ENCODE measurements around the gene ENOX2. TPM values are rescaled to one million over a fixed set of nuclear protein-coding genes. Genes with fewer than 3 reads are reported as not detected.
"Not testable (repeated sequence)": the region's sequence is repeated elsewhere in the genome, so short reads cannot be mapped to it uniquely, and the experiment has no call there.

ENOX2 gene
- total and polyA plus RNA-seq, 7 donors, result 4.7 to 13.4 (median 10.5) TPM

- Histone ChIP-seq H3K9me3 (no peaks in the 10 kb centered on the region), H3K27me3 (ENCODE audit: insufficient read depth in 3 of 3, low read length in 2 of 3) (no peaks in the 10 kb centered on the region)
- intact Hi-C loops (cut with DNase I), result no loop called here
These were observed 186.7 kb downstream of the ENOX2 start for GRCh38 chrX:130716346-130716745.

GRCh38 chrX:130715299-130715698 is 187.7 kb downstream of the ENOX2 start:
- no peak for DNase-seq
- TF ChIP-seq CTCF (IDR thresholded peaks at IDR 0.05), result no peak
- no peaks in the 10 kb centered on the region for H3K27me3 ChIP-seq (ENCODE audit: insufficient read depth in 3 of 3, low read length in 2 of 3)
- H3K9me3 ChIP-seq, result no peaks in the 10 kb centered on the region
- peaks cover 23% of the 10 kb centered on the region for H3K4me1 ChIP-seq
- no peaks in the 10 kb centered on the region for H3K36me3 ChIP-seq (ENCODE audit: insufficient read depth in 1 of 2, low read depth in 1 of 2)
- peak overlapping the region; percentile 77 for H3K27ac ChIP-seq
- peak; percentile 75 to 94 (median 92) for ATAC-seq
- WGBS, 3 donors, result 29 to 49% (median 44%) methylated on average over 3 of the region's 3 CpGs
- H3K4me3 ChIP-seq, result no peak overlapping the region
- intact Hi-C loops (cut with DNase I), result no loop called here

More at GRCh38 chrX:130716346-130716745, 186.7 kb downstream of the ENOX2 start:
- Histone ChIP-seq H3K4me1 (peaks cover 23% of the 10 kb centered on the region), H3K36me3 (ENCODE audit: insufficient read depth in 1 of 2, low read depth in 1 of 2) (no peaks in the 10 kb centered on the region), H3K27ac (peak overlapping the region; percentile 5), H3K4me3 (no peak overlapping the region)
- ATAC-seq, result no peak
- TF ChIP-seq CTCF (IDR thresholded peaks at IDR 0.05), result no peak
- DNase-seq, result no peak
- 33 to 65% (median 55%) methylated on average over 3 of the region's 3 CpGs for whole genome bisulfite sequencing, 3 donors

- Histone ChIP-seq H3K4me3 (no peak overlapping the region), H3K36me3 (ENCODE audit: insufficient read depth in 1 of 2, low read depth in 1 of 2) (no peaks in the 10 kb centered on the region), H3K27ac (peak overlapping the region; percentile 77), H3K27me3 (ENCODE audit: insufficient read depth in 3 of 3, low read length in 2 of 3) (no peaks in the 10 kb centered on the region), H3K4me1 (peaks cover 23% of the 10 kb centered on the region), H3K9me3 (no peaks in the 10 kb centered on the region)
- ATAC-seq, result peak in 1 of 4 donors; percentile 17
- WGBS, 3 donors, result 60 to 75% (median 61%) methylated on average over 2 of the region's 2 CpGs
- TF ChIP-seq CTCF (IDR thresholded peaks at IDR 0.05), result no peak
- no peak for DNase-seq
- intact Hi-C loops (cut with DNase I), result no loop called here
These were observed 188.3 kb downstream of the ENOX2 start for GRCh38 chrX:130714665-130715064.

- intact Hi-C loops (cut with DNase I), result no loop called here
- WGBS, 3 donors, result 28 to 47% (median 32%) methylated on average over 3 of the region's 3 CpGs
- Histone ChIP-seq H3K9me3 (no peaks in the 10 kb centered on the region), H3K27ac (peak overlapping the region; percentile 77), H3K27me3 (ENCODE audit: insufficient read depth in 3 of 3, low read length in 2 of 3) (no peaks in the 10 kb centered on the region), H3K4me3 (no peak overlapping the region), H3K36me3 (ENCODE audit: insufficient read depth in 1 of 2, low read depth in 1 of 2) (no peaks in the 10 kb centered on the region), H3K4me1 (peaks cover 23% of the 10 kb centered on the region)
- no peak for TF ChIP-seq CTCF (IDR thresholded peaks at IDR 0.05)
- ATAC-seq (peak in 3 of 4 donors; percentile 77 to 87 (median 84)), DNase-seq (no peak)
These were observed 188.9 kb downstream of the ENOX2 start for GRCh38 chrX:130714135-130714534.

GRCh38 chrX:130709178-130709577 is 193.8 kb downstream of the ENOX2 start:
- not testable (repeated sequence) for H3K4me3 ChIP-seq; DNase-seq; H3K27ac ChIP-seq; H3K27me3 ChIP-seq (ENCODE audit: insufficient read depth in 3 of 3, low read length in 2 of 3); H3K36me3 ChIP-seq (ENCODE audit: insufficient read depth in 1 of 2, low read depth in 1 of 2); H3K9me3 ChIP-seq; ATAC-seq
- peaks cover 13% of the 10 kb centered on the region for H3K4me1 ChIP-seq
- intact Hi-C loops (cut with DNase I), result loop anchor here in 1 of 2 donors (10.0 kb wide), 1 partner anchor 176 kb away; no protein-coding TSS in a partner anchor
- WGBS, 3 donors, result 75 to 96% (median 96%) methylated on average over 6 of the region's 6 CpGs

Measured in psoas muscle (tissue), 8 donors.